Effector memory CD8-positive, alpha-beta T cell (primary cell): ENCODE results near the gene ATMIN.

ENCODE experiments used
- ATAC-seq: fragments of 150-1000 bp; cut with Tn5 transposase; replicated peaks from 2 replicates; pipeline ENCODE4 v1.10.0; 2021; ENCODE audit warnings: mild to moderate bottlenecking, moderate library complexity
- DNase-seq, 3 experiments: peaks; one replicate each; pipeline ENCODE4 v3.0.0; 2021
- H3K27ac Mint-ChIP-seq, 2 donors: one replicate each; pipeline ENCODE4 v1.8.0; 2022; ENCODE audit warnings: mild to moderate bottlenecking in 2 of 2, mixed read lengths in 2 of 2, moderate library complexity in 2 of 2
- H3K27me3 Mint-ChIP-seq, 2 donors: one replicate each; pipeline ENCODE4 v1.8.0; 2022; ENCODE audit warnings: mixed read lengths in 2 of 2
- H3K36me3 Mint-ChIP-seq: one replicate; pipeline ENCODE4 v1.8.0; 2022; ENCODE audit warnings: mild to moderate bottlenecking, moderate library complexity, mixed read lengths; ENCODE audit not compliant: insufficient read depth
- H3K4me1 Mint-ChIP-seq, 2 donors: one replicate each; pipeline ENCODE4 v1.8.0; 2022; ENCODE audit warnings: low read depth in 2 of 2, mixed read lengths in 2 of 2
- H3K4me3 Mint-ChIP-seq, 2 donors: one replicate each; pipeline ENCODE4 v1.8.0; 2022; ENCODE audit warnings: mild to moderate bottlenecking in 2 of 2, mixed read lengths in 2 of 2, moderate library complexity in 2 of 2
- H3K9me3 Mint-ChIP-seq, 2 donors: one replicate each; pipeline ENCODE4 v1.8.0; 2022; ENCODE audit warnings: mixed read lengths in 2 of 2
- total RNA-seq, 9 experiments: gene quantifications; one replicate each; lab custom pipeline; 2026; lab: John Stamatoyannopoulos, UW

ATMIN gene
- 70.6 to 132 (median 108) reads per million in 9 experiments for total RNA-seq

- Mint-ChIP-seq H3K9me3 (no peaks in the 10 kb centered on the region), H3K27me3 (no peaks in the 10 kb centered on the region), H3K27ac (peak within 1 kb of the TSS in 1 of 2 donors; percentile 59), H3K4me3 (peak within 1 kb of the TSS; percentile 78 to 80), H3K36me3 (peaks cover 3% of the 10 kb centered on the region), H3K4me1 (peaks cover 21 to 22% of the 10 kb centered on the region in 2 donors)
- DNase-seq: peak; percentile 83 to 90 (median 84)
- ATAC-seq: peak; percentile 95
Measured at GRCh38 chr16:81035398-81035974, at the start of gene ATMIN. Gene ATMIN (plus strand): TSS chr16:81035842. CDS start chr16:81035871, 29 bp downstream.

GRCh38 chr16:80986557-80986956 lies 49.1 kb upstream of the ATMIN start:
- H3K27me3 Mint-ChIP-seq: no peaks in the 10 kb centered on the region
- ATAC-seq: no peak
- peaks cover 31% of the 10 kb centered on the region for H3K36me3 Mint-ChIP-seq
- peak overlapping the region in 1 of 2 donors; percentile 48 for H3K27ac Mint-ChIP-seq
- H3K4me3 Mint-ChIP-seq: no peak overlapping the region
- peaks cover 6 to 41% of the 10 kb centered on the region in 2 donors for H3K4me1 Mint-ChIP-seq
- H3K9me3 Mint-ChIP-seq: no peaks in the 10 kb centered on the region
- no peak for DNase-seq

GRCh38 chr16:80988756-80989155 lies 46.9 kb upstream of the ATMIN start:
- peaks cover 23% of the 10 kb centered on the region for H3K36me3 Mint-ChIP-seq
- no peaks in the 10 kb centered on the region for H3K9me3 Mint-ChIP-seq
- no peak overlapping the region for H3K27ac Mint-ChIP-seq
- ATAC-seq: no peak
- H3K4me3 Mint-ChIP-seq: no peak overlapping the region
- H3K27me3 Mint-ChIP-seq: no peaks in the 10 kb centered on the region
- no peak for DNase-seq
- peaks cover 9 to 33% of the 10 kb centered on the region in 2 donors for H3K4me1 Mint-ChIP-seq

- DNase-seq (no peak), ATAC-seq (no peak)
- no peaks in the 10 kb centered on the region for H3K9me3 Mint-ChIP-seq
- H3K4me1 Mint-ChIP-seq: peaks cover 14 to 35% of the 10 kb centered on the region in 2 donors
- H3K27me3 Mint-ChIP-seq: no peaks in the 10 kb centered on the region
- no peak overlapping the region for H3K27ac Mint-ChIP-seq
- H3K4me3 Mint-ChIP-seq: no peak overlapping the region
- peaks cover 24% of the 10 kb centered on the region for H3K36me3 Mint-ChIP-seq
Measured at GRCh38 chr16:80989801-80990200, 45.8 kb upstream of the ATMIN start.

GRCh38 chr16:80990577-80990976 lies 45.1 kb upstream of the ATMIN start:
- Mint-ChIP-seq H3K4me1 (peaks cover 12 to 32% of the 10 kb centered on the region in 2 donors), H3K4me3 (no peak overlapping the region), H3K27me3 (no peaks in the 10 kb centered on the region), H3K36me3 (peaks cover 26% of the 10 kb centered on the region), H3K27ac (peak overlapping the region in 1 of 2 donors; percentile 56), H3K9me3 (no peaks in the 10 kb centered on the region)
- ATAC-seq (no peak), DNase-seq (no peak)

- DNase-seq (no peak), ATAC-seq (no peak)
- peaks cover 26% of the 10 kb centered on the region for H3K36me3 Mint-ChIP-seq
- H3K27ac Mint-ChIP-seq: peak overlapping the region in 1 of 2 donors; percentile 56
- H3K4me1 Mint-ChIP-seq: peaks cover 10 to 29% of the 10 kb centered on the region in 2 donors
- no peaks in the 10 kb centered on the region for H3K9me3 Mint-ChIP-seq
- H3K4me3 Mint-ChIP-seq: no peak overlapping the region
- no peaks in the 10 kb centered on the region for H3K27me3 Mint-ChIP-seq
Measured at GRCh38 chr16:80990978-80991377, 44.7 kb upstream of the ATMIN start.

- H3K36me3 Mint-ChIP-seq: peaks cover 22% of the 10 kb centered on the region
- H3K27me3 Mint-ChIP-seq: no peaks in the 10 kb centered on the region
- no peak for ATAC-seq
- peaks cover 11 to 23% of the 10 kb centered on the region in 2 donors for H3K4me1 Mint-ChIP-seq
- DNase-seq: no peak
- H3K4me3 Mint-ChIP-seq: no peak overlapping the region
- peak overlapping the region in 1 of 2 donors; percentile 54 for H3K27ac Mint-ChIP-seq
- no peaks in the 10 kb centered on the region for H3K9me3 Mint-ChIP-seq
Measured at GRCh38 chr16:80991792-80992430, 43.7 kb upstream of the ATMIN start.

- no peak for ATAC-seq
- H3K27me3 Mint-ChIP-seq: no peaks in the 10 kb centered on the region
- H3K36me3 Mint-ChIP-seq: peaks cover 18% of the 10 kb centered on the region
- no peak for DNase-seq
- peak overlapping the region in 1 of 2 donors; percentile 54 for H3K27ac Mint-ChIP-seq
- H3K9me3 Mint-ChIP-seq: no peaks in the 10 kb centered on the region
- H3K4me1 Mint-ChIP-seq: peaks cover 14 to 29% of the 10 kb centered on the region in 2 donors
- H3K4me3 Mint-ChIP-seq: no peak overlapping the region
Measured at GRCh38 chr16:80992676-80993293, 42.9 kb upstream of the ATMIN start.

- ATAC-seq (no peak), DNase-seq (no peak)
- Mint-ChIP-seq H3K4me3 (no peak overlapping the region), H3K9me3 (no peaks in the 10 kb centered on the region), H3K4me1 (peaks cover 14 to 32% of the 10 kb centered on the region in 2 donors), H3K36me3 (peaks cover 18% of the 10 kb centered on the region), H3K27ac (peak overlapping the region in 1 of 2 donors; percentile 50), H3K27me3 (no peaks in the 10 kb centered on the region)
Measured at GRCh38 chr16:80993307-80993706, 42.3 kb upstream of the ATMIN start.

GRCh38 chr16:80993834-80994233 lies 41.8 kb upstream of the ATMIN start:
- Mint-ChIP-seq H3K9me3 (no peaks in the 10 kb centered on the region), H3K27me3 (no peaks in the 10 kb centered on the region), H3K4me1 (peaks cover 16 to 33% of the 10 kb centered on the region in 2 donors), H3K27ac (peak overlapping the region in 1 of 2 donors; percentile 50), H3K36me3 (peaks cover 16% of the 10 kb centered on the region), H3K4me3 (no peak overlapping the region)
- DNase-seq: no peak
- ATAC-seq: no peak

- peaks cover 11% of the 10 kb centered on the region for H3K36me3 Mint-ChIP-seq
- peak overlapping the region in 1 of 2 donors; percentile 50 for H3K27ac Mint-ChIP-seq
- no peak for ATAC-seq
- no peak overlapping the region for H3K4me3 Mint-ChIP-seq
- H3K4me1 Mint-ChIP-seq: peaks cover 22 to 35% of the 10 kb centered on the region in 2 donors
- no peaks in the 10 kb centered on the region for H3K27me3 Mint-ChIP-seq
- no peak for DNase-seq
- H3K9me3 Mint-ChIP-seq: no peaks in the 10 kb centered on the region
Measured at GRCh38 chr16:80994451-80994850, 41.2 kb upstream of the ATMIN start.

GRCh38 chr16:80996688-80997138 lies 38.9 kb upstream of the ATMIN start:
- H3K4me1 Mint-ChIP-seq: peaks cover 30 to 43% of the 10 kb centered on the region in 2 donors
- peak; percentile 54 for ATAC-seq
- no peaks in the 10 kb centered on the region for H3K27me3 Mint-ChIP-seq
- peak overlapping the region; percentile 84 to 94 for H3K4me3 Mint-ChIP-seq
- DNase-seq: no peak
- H3K9me3 Mint-ChIP-seq: no peaks in the 10 kb centered on the region
- peaks cover 6% of the 10 kb centered on the region for H3K36me3 Mint-ChIP-seq
- peak overlapping the region; percentile 94 to 97 for H3K27ac Mint-ChIP-seq

GRCh38 chr16:80997139-80997798 lies 38.4 kb upstream of the ATMIN start:
- no peak for DNase-seq
- H3K27me3 Mint-ChIP-seq: no peaks in the 10 kb centered on the region
- H3K36me3 Mint-ChIP-seq: peaks cover 6% of the 10 kb centered on the region

More at GRCh38 chr16:80997139-80997798, 38.4 kb upstream of the ATMIN start:
- H3K4me1 Mint-ChIP-seq: peaks cover 34 to 49% of the 10 kb centered on the region in 2 donors
- H3K27ac Mint-ChIP-seq: peak overlapping the region; percentile 94 to 97
- ATAC-seq: peak; percentile 56
- no peaks in the 10 kb centered on the region for H3K9me3 Mint-ChIP-seq
- peak overlapping the region; percentile 84 to 94 for H3K4me3 Mint-ChIP-seq
